HG03571 (cell line): Measurements from ENCODE around the gene STK24.
"Not testable (repeated sequence)": the region's sequence is repeated elsewhere in the genome, so short reads cannot be mapped to it uniquely, and the experiment has no call there.

Experiments used
- ATAC-seq: cut with Tn5 transposase; IDR thresholded peaks from one replicate; pipeline ENCODE4 v1.9.1; 2021; ENCODE audit not compliant: unreplicated experiment

Gene STK24

DNA sequence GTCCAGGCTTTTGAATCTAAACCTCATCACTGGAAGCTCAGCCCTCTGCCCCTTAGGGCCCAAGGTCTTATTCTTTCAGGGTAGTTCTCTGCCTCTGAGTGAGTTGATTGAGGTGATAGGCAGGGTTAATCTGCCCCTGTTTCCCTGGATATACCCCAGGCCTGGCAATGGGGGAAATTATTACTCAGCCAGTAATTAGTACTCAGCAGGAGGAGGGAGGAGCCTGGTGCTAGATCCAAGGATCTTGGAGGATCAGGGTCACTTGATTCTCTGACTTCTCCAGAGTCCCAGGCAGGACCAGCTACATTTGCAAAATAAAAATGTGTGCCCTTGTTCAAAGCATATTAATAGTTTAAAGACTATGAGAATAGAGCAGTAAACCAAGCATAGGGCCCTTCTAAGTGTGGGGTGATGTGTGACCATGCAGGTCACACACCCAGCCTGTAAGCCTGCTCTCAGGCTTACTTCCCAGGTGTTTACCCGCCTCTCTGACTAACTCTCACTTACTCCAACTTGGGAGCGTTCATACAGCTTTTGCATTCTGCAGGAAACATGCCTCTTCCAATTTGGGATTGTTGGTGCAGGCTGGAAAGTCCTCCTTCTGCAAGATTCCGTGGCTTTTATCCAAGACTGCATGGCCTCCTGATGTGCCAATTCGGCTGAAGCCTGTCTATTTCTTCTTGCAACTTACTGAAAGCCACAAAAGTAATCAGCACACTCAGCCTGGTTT lies 7.9 kb upstream of the STK24 start:
- no peak for ATAC-seq

DNA sequence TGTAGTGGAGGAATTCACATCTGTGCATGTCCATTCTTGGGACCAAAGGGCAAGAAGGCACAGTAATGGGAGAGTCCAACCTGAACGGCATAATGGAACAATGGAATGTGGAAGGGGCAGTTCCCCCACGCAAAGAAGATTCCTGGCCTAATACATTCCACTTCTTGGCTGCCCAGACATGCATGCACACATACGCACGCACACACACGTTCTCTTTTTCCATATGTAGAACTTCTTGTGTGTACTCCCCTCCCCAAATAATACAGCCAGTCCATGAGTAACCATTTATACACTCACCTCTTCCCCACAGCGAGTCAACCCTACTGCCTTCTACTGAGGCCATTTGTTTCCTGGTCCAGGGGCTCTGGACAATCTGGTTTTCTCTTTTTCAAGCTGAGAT lies 6.0 kb upstream of the STK24 start:
- no peak for ATAC-seq

- ATAC-seq, result no peak
Observed at GRCh38 chr13:98581971-98582702, 5.2 kb upstream of the STK24 start.

DNA sequence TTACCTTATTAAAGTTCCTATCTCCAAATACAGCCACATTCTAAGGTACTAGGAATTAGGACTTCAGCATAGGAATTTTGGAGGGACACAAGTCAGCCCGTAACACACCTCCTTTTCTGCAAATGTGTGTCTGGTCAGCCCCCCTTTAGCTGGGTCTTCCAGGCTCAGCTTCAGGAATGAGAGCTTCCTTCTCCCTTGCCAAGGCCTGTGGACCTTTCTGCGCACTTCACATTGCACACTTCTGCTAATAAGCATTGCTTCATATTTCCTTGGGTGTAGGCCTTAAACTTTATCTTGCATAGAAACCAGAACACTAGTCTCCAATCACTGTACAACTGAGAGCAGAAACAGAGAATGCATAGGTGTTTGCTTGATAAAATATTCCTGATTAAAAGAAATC lies 4.5 kb upstream of the STK24 start:
- ATAC-seq, result no peak

- no peak for ATAC-seq
Observed at GRCh38 chr13:98580420-98580819, 3.5 kb upstream of the STK24 start.

DNA sequence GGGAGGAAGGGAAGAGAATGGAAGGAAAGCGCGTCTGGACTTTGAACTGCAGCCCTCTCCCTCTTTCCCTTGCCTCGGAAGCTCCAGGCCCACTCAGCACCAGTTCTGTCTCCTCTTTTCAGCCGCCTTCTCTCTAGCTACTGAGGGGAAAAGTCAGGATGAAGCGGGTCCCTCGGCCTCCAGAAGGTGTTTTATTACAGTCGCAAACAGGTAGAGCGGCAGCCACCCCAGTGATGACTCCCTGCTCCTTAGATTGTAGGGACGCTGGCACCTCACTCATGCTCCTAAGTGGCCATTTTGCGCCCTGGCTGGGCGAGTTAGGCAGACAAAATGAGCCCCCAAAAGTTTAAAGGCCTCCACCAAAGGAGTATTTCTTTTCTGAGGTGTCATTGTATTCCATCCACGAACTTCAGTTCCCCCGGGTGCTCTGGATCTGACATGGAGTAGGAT lies 954 bp upstream of the STK24 start:
- no peak for ATAC-seq

GRCh38 chr13:98576200-98576945 lies 534 bp downstream of the STK24 start:
- peak; percentile 30 for ATAC-seq

GRCh38 chr13:98575904-98576199 lies 1.1 kb downstream of the STK24 start:
- ATAC-seq, result no peak

- no peak for ATAC-seq
Observed at GRCh38 chr13:98575009-98575903, 1.7 kb downstream of the STK24 start.

- no peak for ATAC-seq
Observed at GRCh38 chr13:98571955-98572662, 4.8 kb downstream of the STK24 start.

- ATAC-seq, result peak; percentile 79
Observed at GRCh38 chr13:98570929-98571372, 6.0 kb downstream of the STK24 start.

DNA sequence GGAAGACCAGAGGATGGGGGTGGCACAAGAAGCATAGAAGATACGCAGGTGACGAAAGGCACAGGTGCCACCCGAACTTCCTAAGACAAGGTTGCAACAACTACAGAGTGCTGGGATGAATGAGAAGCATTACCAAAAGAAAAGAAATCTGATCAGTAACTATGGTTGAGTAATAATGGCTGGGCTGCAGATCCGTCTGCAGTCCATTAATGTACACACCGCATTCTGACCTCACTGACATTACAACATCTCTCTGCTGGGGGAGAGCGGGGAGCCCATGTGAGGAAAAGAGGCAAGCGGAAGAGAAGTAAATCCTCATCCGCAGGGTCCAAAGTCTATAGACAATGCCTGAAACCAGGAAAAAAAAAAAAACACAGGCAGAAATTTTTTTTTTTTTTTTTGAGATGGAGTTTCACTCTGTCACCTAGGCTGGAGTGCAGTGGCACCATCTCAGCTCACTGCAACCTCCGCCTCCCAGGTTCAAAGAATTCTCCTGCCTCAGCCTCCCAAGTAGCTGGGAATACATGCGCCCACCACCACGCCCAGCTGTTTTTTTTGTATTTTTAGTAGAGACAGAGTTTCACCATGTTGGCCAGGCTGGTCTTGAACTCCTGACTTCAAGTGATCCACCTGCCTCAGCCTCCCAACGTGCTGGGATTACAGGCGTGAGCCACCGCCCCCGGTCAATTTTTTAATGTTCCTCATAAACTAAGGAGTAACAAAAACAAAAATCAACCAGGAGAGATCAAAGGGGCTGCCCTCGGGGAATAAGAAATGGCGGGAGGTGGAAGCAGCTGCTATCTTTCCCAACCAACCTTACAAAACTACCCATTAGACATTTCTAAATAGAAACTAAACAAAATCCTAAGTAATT lies 7.2 kb downstream of the STK24 start:
- ATAC-seq, result not testable (repeated sequence)

GRCh38 chr13:98568918-98569317 lies 8.0 kb downstream of the STK24 start:
- ATAC-seq, result no peak

- no peak for ATAC-seq
Observed at GRCh38 chr13:98567140-98567539, 9.8 kb downstream of the STK24 start.

DNA sequence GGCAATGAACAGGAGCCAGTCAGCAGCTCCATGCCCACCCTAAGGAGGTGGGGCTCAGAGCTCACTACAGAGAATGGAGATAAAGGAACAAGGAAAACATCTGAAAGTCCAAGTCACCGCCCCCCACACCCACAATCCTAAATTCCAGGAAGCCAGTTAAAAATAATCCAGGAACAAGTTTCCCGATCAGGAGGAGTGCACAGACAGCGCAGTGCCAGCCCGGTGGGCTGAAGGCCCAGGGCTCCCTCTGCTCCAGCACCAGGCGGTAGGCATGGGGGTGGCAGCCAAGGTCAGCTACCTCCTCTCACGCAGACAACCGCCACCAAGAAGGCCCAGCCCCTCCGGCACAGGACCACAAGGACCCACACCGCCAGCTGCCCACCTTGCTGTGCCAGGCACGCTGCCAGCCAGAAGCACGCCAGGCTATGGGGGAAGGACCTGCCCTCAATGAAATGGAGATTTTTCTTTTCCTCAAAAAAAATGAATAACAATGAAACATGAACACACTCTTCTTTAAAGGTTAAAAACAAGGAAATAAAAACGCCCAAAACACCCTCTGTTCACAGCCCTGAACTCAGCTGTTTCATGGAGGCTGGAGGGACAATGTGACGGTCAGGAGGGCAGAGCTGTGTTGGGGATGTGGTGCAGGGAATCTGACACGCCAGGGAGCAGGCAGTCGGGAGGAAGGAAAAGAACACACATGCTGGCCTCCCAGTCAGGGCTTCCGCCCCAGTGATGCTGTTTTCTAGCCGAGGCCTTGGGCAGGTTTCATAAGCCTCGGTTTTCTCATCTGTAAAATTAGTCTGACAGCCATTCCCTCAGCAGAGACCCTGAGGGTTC lies 11.0 kb downstream of the STK24 start:
- ATAC-seq, result no peak

- ATAC-seq, result no peak
Observed at GRCh38 chr13:98564204-98564603, 12.7 kb downstream of the STK24 start.

DNA sequence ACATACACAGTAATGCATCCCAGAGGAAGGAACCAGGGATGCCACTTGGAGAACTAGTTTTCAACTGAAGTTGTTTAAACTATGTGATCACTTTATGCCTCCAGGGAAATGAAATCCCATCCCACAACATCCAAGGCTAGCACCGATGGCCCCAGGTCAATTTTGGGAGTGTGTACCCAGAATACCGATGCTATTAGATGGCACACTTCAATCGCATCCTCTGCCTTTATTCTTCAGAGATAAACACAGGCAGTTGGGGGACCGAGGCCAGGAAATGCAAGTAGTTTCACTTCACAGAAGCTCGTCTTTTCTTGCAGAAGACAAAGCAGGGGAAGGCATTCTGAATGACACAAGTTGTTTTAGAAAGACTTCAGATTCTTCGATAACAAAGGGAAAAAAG lies 13.8 kb downstream of the STK24 start:
- no peak for ATAC-seq

GRCh38 chr13:98559169-98559568 lies 17.7 kb downstream of the STK24 start:
- no peak for ATAC-seq
